MM.1S (cell line): ENCODE measurements around the gene ADGRG4.

Experiments
- EZH2phosphoT487 ChIP-seq: fragments of 300-600 bp; sonication (generic); IDR thresholded peaks from 2 replicates; pipeline ENCODE4 v1.6.1; 2018; ENCODE audit warnings: antibody characterized with exemption, low read length
- TF ChIP-seq, protein P1 (sequence below): fragments of 300-600 bp; sonication (generic); IDR thresholded peaks from 2 replicates; pipeline ENCODE4 v1.5.1; 2016; ENCODE audit warnings: antibody characterized with exemption, low read length, mixed read lengths

DNA sequence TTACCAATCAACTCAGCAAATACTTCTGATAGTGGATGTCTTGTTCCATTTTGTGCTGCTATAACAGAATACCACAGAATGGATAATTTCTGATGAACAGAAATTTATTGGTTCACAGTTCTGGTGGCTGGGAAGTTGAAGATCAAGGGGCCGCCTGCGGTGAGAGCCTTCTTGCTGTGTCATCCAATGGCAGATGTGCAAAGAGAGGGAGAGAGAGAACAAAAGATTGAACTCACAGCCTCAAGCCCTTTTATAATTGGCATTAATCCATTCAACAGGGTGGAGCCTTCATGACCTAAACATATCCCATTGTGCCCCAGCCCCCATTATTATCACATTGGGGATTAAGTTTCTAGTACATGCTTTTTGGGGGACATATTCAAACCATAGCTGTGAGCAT is 86.1 kb downstream of the ADGRG4 start:
- TF ChIP-seq, protein P1, sequence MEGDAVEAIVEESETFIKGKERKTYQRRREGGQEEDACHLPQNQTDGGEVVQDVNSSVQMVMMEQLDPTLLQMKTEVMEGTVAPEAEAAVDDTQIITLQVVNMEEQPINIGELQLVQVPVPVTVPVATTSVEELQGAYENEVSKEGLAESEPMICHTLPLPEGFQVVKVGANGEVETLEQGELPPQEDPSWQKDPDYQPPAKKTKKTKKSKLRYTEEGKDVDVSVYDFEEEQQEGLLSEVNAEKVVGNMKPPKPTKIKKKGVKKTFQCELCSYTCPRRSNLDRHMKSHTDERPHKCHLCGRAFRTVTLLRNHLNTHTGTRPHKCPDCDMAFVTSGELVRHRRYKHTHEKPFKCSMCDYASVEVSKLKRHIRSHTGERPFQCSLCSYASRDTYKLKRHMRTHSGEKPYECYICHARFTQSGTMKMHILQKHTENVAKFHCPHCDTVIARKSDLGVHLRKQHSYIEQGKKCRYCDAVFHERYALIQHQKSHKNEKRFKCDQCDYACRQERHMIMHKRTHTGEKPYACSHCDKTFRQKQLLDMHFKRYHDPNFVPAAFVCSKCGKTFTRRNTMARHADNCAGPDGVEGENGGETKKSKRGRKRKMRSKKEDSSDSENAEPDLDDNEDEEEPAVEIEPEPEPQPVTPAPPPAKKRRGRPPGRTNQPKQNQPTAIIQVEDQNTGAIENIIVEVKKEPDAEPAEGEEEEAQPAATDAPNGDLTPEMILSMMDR = no peak
- TF ChIP-seq EZH2phosphoT487 = no peak
